Neural cell (in vitro differentiated cells): Measurements from ENCODE around the gene ARHGAP4. TPM values are rescaled to one million over a fixed set of nuclear protein-coding genes. Genes with fewer than 3 reads are reported as not detected.

Source experiments
- H2AFZ ChIP-seq: fragments of 200-600, 300-800 bp; sonication (generic), shearing (Covaris generic); 2 replicates; pipeline ENCODE4 v1.6.0; 2014; ENCODE audit warnings: low read depth, mild to moderate bottlenecking, antibody characterized with exemption, low read length, moderate library complexity
- H3F3A ChIP-seq: fragments of 200-600 bp; shearing (Covaris generic); 2 replicates; pipeline ENCODE4 v1.6.1; 2016; ENCODE audit warnings: mild to moderate bottlenecking, moderate library complexity, mixed read lengths, antibody characterized with exemption, low read length; ENCODE audit not compliant: insufficient read depth, poor library complexity, severe bottlenecking
- H3K27ac ChIP-seq: fragments of 200-600, 300-800 bp; sonication (generic), shearing (Covaris generic); 2 replicates; pipeline ENCODE4 v1.5.1; 2014; ENCODE audit warnings: mild to moderate bottlenecking, low read length, moderate library complexity
- H3K27me3 ChIP-seq: fragments of 300-800, 200-600 bp; sonication (generic), shearing (Covaris generic); 2 replicates; pipeline ENCODE4 v1.6.0; 2014; ENCODE audit warnings: mild to moderate bottlenecking, low read depth, low read length, moderate library complexity; ENCODE audit not compliant: insufficient read depth
- H3K36me3 ChIP-seq: fragments of 300-800, 200-600 bp; sonication (generic), shearing (Covaris generic); 2 replicates; pipeline ENCODE4 v1.5.1; 2014; ENCODE audit warnings: mild to moderate bottlenecking, antibody characterized with exemption, low read length, moderate library complexity; ENCODE audit not compliant: insufficient read depth
- H3K4me2 ChIP-seq: fragments of 300-800, 200-600 bp; sonication (generic), shearing (Covaris generic); 2 replicates; pipeline ENCODE4 v1.6.0; 2014; ENCODE audit warnings: mild to moderate bottlenecking, low read length
- H3K4me3 ChIP-seq: fragments of 300-800, 200-600 bp; sonication (generic), shearing (Covaris generic); 2 replicates; pipeline ENCODE4 v1.5.1; 2014; ENCODE audit warnings: mild to moderate bottlenecking, low read length, moderate library complexity
- H3K79me2 ChIP-seq: fragments of 200-600 bp; shearing (Covaris generic); replicated peaks from 2 replicates; pipeline ENCODE4 v1.6.0; 2014; ENCODE audit warnings: mild to moderate bottlenecking, low read length, moderate library complexity; ENCODE audit not compliant: insufficient read depth
- H3K9ac ChIP-seq: fragments of 300-800, 200-600 bp; sonication (generic), shearing (Covaris generic); 2 replicates; pipeline ENCODE4 v1.6.1; 2016; ENCODE audit warnings: mild to moderate bottlenecking, low read length, mixed read lengths
- H3K9me2 ChIP-seq: fragments of 200-600 bp; shearing (Covaris generic); 2 replicates; pipeline ENCODE4 v1.6.1; 2016; ENCODE audit warnings: mild to moderate bottlenecking, low read length, mixed read lengths; ENCODE audit not compliant: insufficient read depth
- H3K9me3 ChIP-seq: fragments of 200-600, 300-800 bp; sonication (generic), shearing (Covaris generic); 2 replicates; pipeline ENCODE4 v1.6.1; 2016; ENCODE audit warnings: mild to moderate bottlenecking, mixed run types, low read length, moderate library complexity, mixed read lengths
- H4K20me1 ChIP-seq: fragments of 200-600 bp; shearing (Covaris generic); 2 replicates; pipeline ENCODE4 v1.6.1; 2016; ENCODE audit warnings: mild to moderate bottlenecking, mixed run types; ENCODE audit not compliant: insufficient read depth
- EP300 ChIP-seq: fragments of 450-650 bp; conservative IDR thresholded peaks from 2 replicates; pipeline ENCODE4 v1.6.1; 2014; ENCODE audit warnings: antibody characterized with exemption, mild to moderate bottlenecking, moderate library complexity; ENCODE audit not compliant: poor library complexity, severe bottlenecking
- EZH2 ChIP-seq: fragments of 200-600, 300-800 bp; shearing (Covaris generic), sonication (generic); IDR thresholded peaks from 2 replicates; pipeline ENCODE4 v1.6.1; 2014; ENCODE audit warnings: antibody characterized with exemption, low read length, borderline replicate concordance, mild to moderate bottlenecking; ENCODE audit not compliant: insufficient read depth, poor library complexity, severe bottlenecking
- MXI1 ChIP-seq: fragments of 450-650 bp; conservative IDR thresholded peaks from 2 replicates; pipeline ENCODE4 v1.6.1; 2014; ENCODE audit warnings: antibody characterized with exemption, mild to moderate bottlenecking; ENCODE audit not compliant: poor library complexity, severe bottlenecking
- POLR2AphosphoS5 ChIP-seq: IDR thresholded peaks from 2 replicates; pipeline ENCODE4 v1.6.1; 2012
- RAD21 ChIP-seq: fragments of 450-650 bp; conservative IDR thresholded peaks from 2 replicates; pipeline ENCODE4 v1.6.1; 2014; ENCODE audit warnings: antibody characterized with exemption, mild to moderate bottlenecking, moderate library complexity
- SMC3 ChIP-seq: fragments of 450-650 bp; conservative IDR thresholded peaks from 2 replicates; pipeline ENCODE4 v1.6.1; 2014; ENCODE audit warnings: antibody characterized with exemption, mild to moderate bottlenecking, moderate library complexity; ENCODE audit not compliant: poor library complexity
- TAF1 ChIP-seq: IDR thresholded peaks from 2 replicates; pipeline ENCODE4 v1.6.1; 2012; ENCODE audit warnings: low read depth
- polyA plus RNA-seq: library from polyadenylated mRNA; depleted of rRNA; stranded (reverse); fragments of >200 nt; gene quantifications from 2 replicates; pipeline ENCODE4 v1.2.3, GENCODE V29; 2014
- TF ChIP-seq, protein P1 (sequence below): IDR thresholded peaks from 2 replicates; pipeline ENCODE4 v1.6.1; 2012; ENCODE audit warnings: borderline replicate concordance
- TF ChIP-seq, protein P2 (sequence below): fragments of 450-650 bp; IDR thresholded peaks from 2 replicates; pipeline ENCODE4 v1.5.1; 2014; ENCODE audit warnings: antibody characterized with exemption, mild to moderate bottlenecking, moderate library complexity; ENCODE audit not compliant: poor library complexity, severe bottlenecking

The ARHGAP4 gene
- polyA plus RNA-seq, 1 donor from 2014 or later, result 11.2 TPM

DNA sequence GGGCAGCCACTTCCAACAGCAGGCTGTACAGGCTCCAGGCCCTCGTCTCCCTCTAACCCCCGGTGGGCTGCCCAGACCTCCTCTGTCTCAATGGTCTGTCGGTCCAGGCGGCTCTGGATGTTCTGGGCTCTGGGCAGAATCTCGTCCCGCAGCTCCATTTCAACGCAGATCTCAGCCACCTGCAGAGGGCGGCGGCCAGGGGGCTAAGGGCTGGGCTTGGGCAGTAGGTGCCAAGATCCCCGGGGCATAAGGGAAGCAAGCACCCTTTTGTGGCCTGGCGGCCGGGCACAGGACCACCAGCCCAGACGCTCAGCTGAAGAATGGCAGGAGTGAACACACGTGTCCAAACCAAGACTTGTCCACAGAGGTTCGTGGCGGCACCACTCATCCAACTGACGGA lies 12.4 kb downstream of the ARHGAP4 start:
- Histone ChIP-seq H3K27ac (no peak overlapping the region), H3K27me3 (no peaks in the 10 kb centered on the region), H3F3A (no peaks in the 10 kb centered on the region), H3K4me3 (no peak overlapping the region), H4K20me1 (no peaks in the 10 kb centered on the region), H3K79me2 (no peaks in the 10 kb centered on the region), H3K9me3 (no peaks in the 10 kb centered on the region), H2AFZ (no peak overlapping the region), H3K36me3 (no peaks in the 10 kb centered on the region), H3K4me2 (no peak overlapping the region), H3K9me2 (no peaks in the 10 kb centered on the region), H3K9ac (no peak overlapping the region)
- TF ChIP-seq EZH2 (no peak), MXI1 (no peak), SMC3 (no peak), POLR2AphosphoS5 (no peak), EP300 (no peak), TAF1 (no peak), RAD21 (no peak)
- TF ChIP-seq, protein P1, sequence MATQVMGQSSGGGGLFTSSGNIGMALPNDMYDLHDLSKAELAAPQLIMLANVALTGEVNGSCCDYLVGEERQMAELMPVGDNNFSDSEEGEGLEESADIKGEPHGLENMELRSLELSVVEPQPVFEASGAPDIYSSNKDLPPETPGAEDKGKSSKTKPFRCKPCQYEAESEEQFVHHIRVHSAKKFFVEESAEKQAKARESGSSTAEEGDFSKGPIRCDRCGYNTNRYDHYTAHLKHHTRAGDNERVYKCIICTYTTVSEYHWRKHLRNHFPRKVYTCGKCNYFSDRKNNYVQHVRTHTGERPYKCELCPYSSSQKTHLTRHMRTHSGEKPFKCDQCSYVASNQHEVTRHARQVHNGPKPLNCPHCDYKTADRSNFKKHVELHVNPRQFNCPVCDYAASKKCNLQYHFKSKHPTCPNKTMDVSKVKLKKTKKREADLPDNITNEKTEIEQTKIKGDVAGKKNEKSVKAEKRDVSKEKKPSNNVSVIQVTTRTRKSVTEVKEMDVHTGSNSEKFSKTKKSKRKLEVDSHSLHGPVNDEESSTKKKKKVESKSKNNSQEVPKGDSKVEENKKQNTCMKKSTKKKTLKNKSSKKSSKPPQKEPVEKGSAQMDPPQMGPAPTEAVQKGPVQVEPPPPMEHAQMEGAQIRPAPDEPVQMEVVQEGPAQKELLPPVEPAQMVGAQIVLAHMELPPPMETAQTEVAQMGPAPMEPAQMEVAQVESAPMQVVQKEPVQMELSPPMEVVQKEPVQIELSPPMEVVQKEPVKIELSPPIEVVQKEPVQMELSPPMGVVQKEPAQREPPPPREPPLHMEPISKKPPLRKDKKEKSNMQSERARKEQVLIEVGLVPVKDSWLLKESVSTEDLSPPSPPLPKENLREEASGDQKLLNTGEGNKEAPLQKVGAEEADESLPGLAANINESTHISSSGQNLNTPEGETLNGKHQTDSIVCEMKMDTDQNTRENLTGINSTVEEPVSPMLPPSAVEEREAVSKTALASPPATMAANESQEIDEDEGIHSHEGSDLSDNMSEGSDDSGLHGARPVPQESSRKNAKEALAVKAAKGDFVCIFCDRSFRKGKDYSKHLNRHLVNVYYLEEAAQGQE, result no peak
- TF ChIP-seq, protein P2, sequence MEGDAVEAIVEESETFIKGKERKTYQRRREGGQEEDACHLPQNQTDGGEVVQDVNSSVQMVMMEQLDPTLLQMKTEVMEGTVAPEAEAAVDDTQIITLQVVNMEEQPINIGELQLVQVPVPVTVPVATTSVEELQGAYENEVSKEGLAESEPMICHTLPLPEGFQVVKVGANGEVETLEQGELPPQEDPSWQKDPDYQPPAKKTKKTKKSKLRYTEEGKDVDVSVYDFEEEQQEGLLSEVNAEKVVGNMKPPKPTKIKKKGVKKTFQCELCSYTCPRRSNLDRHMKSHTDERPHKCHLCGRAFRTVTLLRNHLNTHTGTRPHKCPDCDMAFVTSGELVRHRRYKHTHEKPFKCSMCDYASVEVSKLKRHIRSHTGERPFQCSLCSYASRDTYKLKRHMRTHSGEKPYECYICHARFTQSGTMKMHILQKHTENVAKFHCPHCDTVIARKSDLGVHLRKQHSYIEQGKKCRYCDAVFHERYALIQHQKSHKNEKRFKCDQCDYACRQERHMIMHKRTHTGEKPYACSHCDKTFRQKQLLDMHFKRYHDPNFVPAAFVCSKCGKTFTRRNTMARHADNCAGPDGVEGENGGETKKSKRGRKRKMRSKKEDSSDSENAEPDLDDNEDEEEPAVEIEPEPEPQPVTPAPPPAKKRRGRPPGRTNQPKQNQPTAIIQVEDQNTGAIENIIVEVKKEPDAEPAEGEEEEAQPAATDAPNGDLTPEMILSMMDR, result no peak

DNA sequence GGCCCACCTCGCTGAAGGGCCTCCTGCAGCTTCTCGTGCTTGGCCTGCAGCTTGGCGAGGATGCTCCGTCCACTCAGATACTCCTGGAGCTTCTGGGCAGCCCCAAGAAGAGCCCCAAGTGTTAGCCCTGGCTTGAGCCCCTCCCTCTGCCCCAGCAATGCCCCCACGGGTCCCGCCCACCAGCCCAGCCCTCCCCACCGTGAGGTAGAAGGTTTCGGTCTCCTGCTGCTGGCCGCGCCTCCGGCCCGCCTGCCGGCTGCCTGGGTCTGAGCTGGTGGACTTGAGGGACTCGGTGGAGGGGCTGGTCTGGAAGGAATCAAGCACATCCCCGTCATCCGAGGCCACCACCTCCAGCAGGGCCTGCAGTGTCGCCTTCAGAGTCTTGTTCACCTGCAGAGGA lies 12.9 kb downstream of the ARHGAP4 start:
- no peaks in the 10 kb centered on the region for H3K36me3 ChIP-seq
- H3F3A ChIP-seq, result no peaks in the 10 kb centered on the region
- no peak overlapping the region for H3K27ac ChIP-seq
- TF ChIP-seq, protein P2, result no peak
- no peak for TF ChIP-seq EZH2
- H3K79me2 ChIP-seq, result no peaks in the 10 kb centered on the region
- no peaks in the 10 kb centered on the region for H3K27me3 ChIP-seq
- no peaks in the 10 kb centered on the region for H3K9me2 ChIP-seq
- no peak overlapping the region for H2AFZ ChIP-seq
- H3K4me3 ChIP-seq, result no peak overlapping the region
- no peak overlapping the region for H3K4me2 ChIP-seq
- no peaks in the 10 kb centered on the region for H3K9me3 ChIP-seq
- H4K20me1 ChIP-seq, result no peaks in the 10 kb centered on the region
- no peak overlapping the region for H3K9ac ChIP-seq
